GM12801 (cell line): ENCODE results near the gene CDC42EP4.

Source experiments
- TF ChIP-seq, protein P1 (sequence below): IDR thresholded peaks from one replicate; pipeline ENCODE4 v1.5.1; 2011; ENCODE audit warnings: control low read depth; ENCODE audit not compliant: insufficient read length; ENCODE audit errors: extremely low read depth

CDC42EP4 gene

DNA sequence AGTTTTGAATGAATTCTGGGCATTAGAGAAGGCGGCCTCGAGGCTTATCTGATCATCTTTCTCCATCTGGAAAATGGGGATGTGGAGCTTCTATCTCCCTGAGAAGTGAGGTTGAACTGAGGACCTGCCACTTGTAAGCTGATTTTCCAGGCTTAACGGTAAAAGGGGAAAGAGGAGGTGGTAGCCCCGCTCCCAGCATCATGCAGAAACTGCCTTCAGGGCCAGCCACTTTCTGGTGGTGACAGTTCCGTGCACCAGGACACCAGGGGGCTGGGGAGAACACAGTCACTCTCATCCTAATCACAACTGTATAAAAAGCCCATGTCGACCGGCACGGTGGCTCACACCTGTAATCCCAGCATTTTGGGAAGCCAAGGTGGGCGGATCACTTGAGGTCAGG lies 29.2 kb downstream of the CDC42EP4 start:
- TF ChIP-seq, protein P1, sequence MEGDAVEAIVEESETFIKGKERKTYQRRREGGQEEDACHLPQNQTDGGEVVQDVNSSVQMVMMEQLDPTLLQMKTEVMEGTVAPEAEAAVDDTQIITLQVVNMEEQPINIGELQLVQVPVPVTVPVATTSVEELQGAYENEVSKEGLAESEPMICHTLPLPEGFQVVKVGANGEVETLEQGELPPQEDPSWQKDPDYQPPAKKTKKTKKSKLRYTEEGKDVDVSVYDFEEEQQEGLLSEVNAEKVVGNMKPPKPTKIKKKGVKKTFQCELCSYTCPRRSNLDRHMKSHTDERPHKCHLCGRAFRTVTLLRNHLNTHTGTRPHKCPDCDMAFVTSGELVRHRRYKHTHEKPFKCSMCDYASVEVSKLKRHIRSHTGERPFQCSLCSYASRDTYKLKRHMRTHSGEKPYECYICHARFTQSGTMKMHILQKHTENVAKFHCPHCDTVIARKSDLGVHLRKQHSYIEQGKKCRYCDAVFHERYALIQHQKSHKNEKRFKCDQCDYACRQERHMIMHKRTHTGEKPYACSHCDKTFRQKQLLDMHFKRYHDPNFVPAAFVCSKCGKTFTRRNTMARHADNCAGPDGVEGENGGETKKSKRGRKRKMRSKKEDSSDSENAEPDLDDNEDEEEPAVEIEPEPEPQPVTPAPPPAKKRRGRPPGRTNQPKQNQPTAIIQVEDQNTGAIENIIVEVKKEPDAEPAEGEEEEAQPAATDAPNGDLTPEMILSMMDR: no peak

DNA sequence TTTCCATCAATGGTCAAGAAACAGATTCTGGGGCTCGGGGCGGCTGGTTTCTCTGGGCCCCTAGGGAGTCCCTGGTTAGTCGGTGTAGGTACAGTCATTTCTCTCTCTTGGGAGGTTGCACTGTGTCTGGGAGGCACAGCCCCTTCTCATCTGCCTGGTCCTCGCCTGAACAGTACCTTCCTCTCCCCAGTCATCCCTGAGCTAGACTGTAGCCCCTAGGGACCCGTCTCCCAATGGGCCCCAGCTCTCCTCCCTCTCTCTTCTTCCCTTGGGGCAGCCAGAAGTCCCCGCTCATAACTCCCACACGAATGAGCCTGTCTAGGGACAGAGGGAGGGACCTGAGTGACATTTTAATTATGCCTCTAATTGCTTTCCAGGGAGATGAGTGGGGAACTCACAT lies 29.9 kb downstream of the CDC42EP4 start:
- TF ChIP-seq, protein P1: no peak

DNA sequence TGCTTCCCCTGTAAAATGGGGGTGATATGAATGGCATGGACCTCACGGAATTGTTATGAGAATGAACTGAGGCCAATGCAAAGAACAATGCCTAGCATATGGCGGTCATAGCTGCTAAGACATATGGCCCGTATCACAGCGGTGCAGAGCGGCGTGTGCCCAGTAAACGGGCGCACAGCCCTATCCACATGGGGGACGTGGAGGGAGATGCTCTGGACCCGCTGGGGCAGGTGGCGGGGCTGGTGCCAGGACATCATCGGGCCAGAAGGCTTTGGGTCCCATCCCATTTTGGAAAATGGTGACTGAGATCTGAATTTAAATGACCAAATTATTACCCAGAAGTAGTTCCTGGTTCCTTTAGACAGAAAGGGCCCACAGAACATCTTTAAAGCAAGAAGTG lies 31.6 kb downstream of the CDC42EP4 start:
- TF ChIP-seq, protein P1: no peak

DNA sequence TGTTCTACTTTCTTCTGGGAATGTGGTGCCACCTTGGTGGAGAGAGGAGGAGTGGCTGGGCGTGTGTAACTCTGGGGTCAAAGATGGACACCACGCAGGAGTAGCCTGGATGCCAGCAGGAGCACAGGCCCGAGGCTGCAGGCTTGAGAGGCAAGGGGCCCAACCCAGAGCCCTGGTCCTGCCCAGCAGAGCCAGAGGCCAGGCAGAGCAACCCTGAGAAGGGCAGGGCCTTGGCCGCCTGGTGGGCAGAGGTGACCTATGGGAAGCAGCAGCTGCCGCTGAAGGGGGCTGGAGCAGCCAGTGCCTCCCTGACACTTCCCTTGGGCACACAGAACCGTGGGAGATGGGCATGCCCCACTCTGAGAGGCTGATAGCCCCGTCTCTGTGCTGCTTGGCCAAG lies 32.1 kb downstream of the CDC42EP4 start:
- TF ChIP-seq, protein P1: no peak

DNA sequence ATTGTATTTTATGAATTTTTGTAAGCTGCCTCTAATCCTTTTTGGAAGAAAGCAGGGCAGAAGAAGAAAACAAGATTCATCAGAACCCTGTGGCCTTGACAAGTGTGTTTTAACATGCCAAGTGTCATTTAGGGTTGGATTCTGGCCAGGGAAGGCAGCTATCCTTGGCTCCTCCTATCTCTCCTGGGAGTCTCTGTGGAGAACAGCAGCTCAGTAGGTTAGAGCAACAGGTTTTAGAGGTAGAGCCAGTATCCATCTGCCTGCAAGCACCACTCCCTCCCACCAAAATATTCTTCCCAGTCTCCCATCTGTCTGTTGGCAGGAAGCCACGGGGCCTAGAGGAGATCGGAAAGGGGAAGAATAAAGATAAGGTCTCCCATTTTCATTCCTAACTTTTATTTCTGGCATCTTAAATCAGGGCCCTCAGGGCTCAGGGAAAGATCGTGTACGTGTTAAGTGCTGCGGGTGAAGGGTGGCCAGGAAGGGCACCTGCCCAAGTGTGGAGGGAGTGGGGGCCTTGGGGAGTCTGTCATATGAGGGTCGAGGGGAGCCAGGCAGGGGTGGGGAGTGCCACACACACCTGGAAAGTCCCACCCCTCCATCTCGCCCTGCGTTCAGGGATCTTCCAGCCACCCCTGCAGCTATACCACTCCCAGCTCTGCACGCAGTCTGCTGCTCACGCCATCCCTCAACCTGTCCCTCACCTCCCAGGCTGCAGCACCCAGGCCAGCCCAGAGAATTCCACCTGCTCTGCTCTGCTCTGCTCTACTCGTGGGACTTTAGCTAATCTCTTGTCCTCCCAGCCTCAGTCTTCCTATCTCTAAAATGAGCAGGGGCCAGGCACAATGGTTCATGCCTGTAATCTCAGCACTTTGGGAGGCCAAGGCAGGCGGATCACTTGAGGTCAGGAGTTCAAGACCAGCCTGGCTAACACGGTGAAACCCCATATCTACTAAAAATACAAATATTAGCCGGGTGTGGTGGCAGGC lies 33.0 kb downstream of the CDC42EP4 start:
- TF ChIP-seq, protein P1: no peak

DNA sequence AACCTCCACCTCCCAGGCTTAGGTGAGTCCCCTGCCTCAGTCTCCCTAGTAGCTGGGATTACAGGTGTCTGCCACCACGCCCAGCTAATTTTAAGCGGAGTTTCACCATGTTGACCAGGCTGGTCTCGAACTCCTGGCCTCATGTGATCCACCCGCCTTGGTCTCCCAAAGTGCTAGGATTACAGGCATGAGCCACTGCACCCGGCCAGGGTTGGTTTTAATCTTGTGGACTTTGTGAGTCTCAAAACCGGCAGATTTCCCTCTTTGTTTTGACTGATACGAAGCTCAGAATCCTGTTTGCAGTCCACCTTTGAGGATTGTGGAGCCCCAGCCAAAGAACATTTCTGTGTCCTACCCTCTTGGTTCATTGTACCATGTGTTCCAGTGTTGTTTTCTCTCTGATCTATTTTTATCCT lies 33.7 kb downstream of the CDC42EP4 start:
- TF ChIP-seq, protein P1: no peak

DNA sequence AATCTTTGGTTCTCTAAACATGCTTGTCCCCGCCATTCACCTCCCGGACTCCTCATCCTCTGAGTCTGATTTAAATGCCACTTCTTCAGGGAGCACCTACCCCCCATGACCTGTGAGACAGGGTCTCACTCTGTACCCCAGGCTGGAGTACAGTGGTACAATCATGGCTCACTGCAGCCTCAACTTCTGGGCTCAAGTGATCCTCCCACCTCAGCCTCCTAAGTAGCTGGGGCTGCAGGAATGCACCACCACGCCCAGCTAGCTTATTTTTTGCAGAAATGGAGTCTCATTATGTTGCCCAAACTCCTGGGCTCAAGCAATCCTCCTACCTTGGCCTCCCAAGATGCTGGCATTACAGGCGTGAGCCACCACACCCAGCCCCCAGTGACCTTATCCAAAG lies 37.3 kb downstream of the CDC42EP4 start:
- TF ChIP-seq, protein P1: no peak
